ENCODE data around the gene LHX3. TPM values are rescaled to one million over a fixed set of nuclear protein-coding genes. Genes with fewer than 3 reads are reported as not detected.

The LHX3 gene
- total and polyA plus RNA-seq, 2 donors (not counting 1 experiment from before 2014, with no cell fraction given): 0.07 to 0.30 TPM

- DNase-seq: no peak
- ChIA-PET CTCF (interaction anchor here (1.3 kb wide), 1 partner anchor 118 kb away, joined by 3 read pairs; no protein-coding TSS in a partner anchor), POLR2A (no interaction called here)
- Histone ChIP-seq H2AFZ (ENCODE audit: insufficient read depth, low read depth, low read length, poor library complexity, severe bottlenecking) (no peak overlapping the region), H3K79me2 (ENCODE audit: control insufficient read depth, insufficient read depth, low read length) (no peaks in the 10 kb centered on the region), H3K9ac (ENCODE audit: low read length) (no peak overlapping the region), H4K20me1 (ENCODE audit: control insufficient read depth, insufficient read depth, low read length, poor library complexity, severe bottlenecking) (no peaks in the 10 kb centered on the region), H3K27ac (ENCODE audit: low read length in 2 of 2) (no peak overlapping the region), H3K4me3 (ENCODE audit: control extremely low read depth in 1 of 5, extremely low read depth in 1 of 5, insufficient read depth in 1 of 5, low read depth in 2 of 5, low read length in 4 of 5) (no peak overlapping the region), H3K4me1 (ENCODE audit: control insufficient read depth in 2 of 2, insufficient read depth in 2 of 2, low read length in 2 of 2) (no peaks in the 10 kb centered on the region), H3K4me2 (replicated peaks; ENCODE audit: low read depth, low read length, poor library complexity, severe bottlenecking) (no peak overlapping the region), H3K27me3 (replicated peaks in 1 of 4; ENCODE audit: control extremely low read depth in 1 of 4, control insufficient read depth in 3 of 4, insufficient read depth in 4 of 4, low read length in 3 of 4) (peaks cover 0 to 3% (median 0%) of the 10 kb centered on the region in 4 experiments), H3K9me3 (ENCODE audit: control extremely low read depth in 1 of 3, control insufficient read depth in 2 of 3, insufficient read depth in 1 of 3, low read length in 2 of 3) (peaks cover 2 to 10% (median 2%) of the 10 kb centered on the region in 3 donors), H3K36me3 (replicated peaks in 1 of 2; ENCODE audit: control extremely low read depth in 1 of 2, control insufficient read depth in 1 of 2, extremely low read depth in 1 of 2, insufficient read depth in 2 of 2, low read length in 1 of 2) (no peaks in the 10 kb centered on the region)
- H3K27ac Mint-ChIP-seq: no peak overlapping the region
- TF ChIP-seq EZH2 (IDR thresholded peaks at IDR 0.05; ENCODE audit: borderline replicate concordance, insufficient read depth, low read depth, low read length, poor library complexity, severe bottlenecking) (no peak), CTCF (IDR thresholded peaks at IDR 0.05) (no peak)
- peaks cover 3% of the 10 kb centered on the region for H3K9me3 Mint-ChIP-seq (ENCODE audit: insufficient read depth)
- intact Hi-C loops (cut with micrococcal nuclease): no loop called here
- no peaks in the 10 kb centered on the region for H3K4me1 Mint-ChIP-seq
- no peak for ATAC-seq (ENCODE audit: low read depth)
- H3K4me3 Mint-ChIP-seq: no peak overlapping the region
- WGBS (ENCODE audit: insufficient coverage): 96% methylated on average over 16 of the region's 16 CpGs
- H3K27me3 Mint-ChIP-seq: peaks cover 17% of the 10 kb centered on the region
These were observed 45.1 kb downstream of the LHX3 start for GRCh38 chr9:136159851-136160250.

DNA sequence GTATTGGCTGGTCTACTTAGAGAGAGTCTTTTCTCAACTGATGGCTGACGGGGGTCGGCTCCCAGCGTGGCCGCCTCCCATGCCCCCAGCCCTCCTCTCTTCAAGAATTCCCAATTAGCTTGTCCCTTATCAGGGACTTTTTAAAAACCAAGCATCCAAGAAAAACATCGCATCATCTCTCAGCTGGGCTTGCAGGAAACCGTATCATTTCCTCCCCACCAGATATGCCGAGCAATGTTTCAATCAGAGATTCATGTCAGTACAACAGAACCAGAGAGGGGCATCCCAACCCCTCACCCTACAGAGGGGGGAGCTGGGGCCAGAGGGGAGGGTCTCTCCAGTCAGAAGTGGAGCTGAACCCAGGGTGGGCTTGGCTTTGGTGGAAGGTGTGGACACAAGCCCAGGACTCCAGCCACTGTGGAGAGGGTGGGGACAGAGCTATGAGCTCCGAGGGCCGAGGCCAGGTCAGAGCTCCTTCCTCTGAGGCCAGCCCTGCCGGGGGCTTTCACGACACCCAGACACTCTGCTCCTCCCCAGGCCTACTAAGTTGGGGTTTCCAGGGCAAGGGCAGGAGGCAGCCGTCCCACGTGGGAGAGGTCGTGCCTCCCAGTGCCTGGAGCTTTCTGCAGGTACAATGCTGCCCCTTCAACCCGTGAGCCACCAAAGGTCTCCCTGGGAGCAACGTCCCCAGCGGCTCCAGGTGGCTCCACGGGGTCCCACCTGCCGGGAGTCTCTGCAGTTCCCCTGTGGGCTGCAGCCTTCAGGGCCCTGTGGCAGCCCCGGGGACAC is 47.3 kb downstream of the LHX3 start:
- no peaks in the 10 kb centered on the region for H3K4me1 ChIP-seq (ENCODE audit: control insufficient read depth in 2 of 2, insufficient read depth in 2 of 2, low read length in 2 of 2)

More for the DNA sequence above, 47.3 kb downstream of the LHX3 start:
- Histone ChIP-seq H2AFZ (ENCODE audit: insufficient read depth, low read depth, low read length, poor library complexity, severe bottlenecking) (no peak overlapping the region), H3K9me3 (ENCODE audit: control extremely low read depth in 1 of 3, control insufficient read depth in 2 of 3, insufficient read depth in 1 of 3, low read length in 2 of 3) (peaks cover 0 to 6% (median 0%) of the 10 kb centered on the region in 3 donors), H3K4me2 (replicated peaks; ENCODE audit: low read depth, low read length, poor library complexity, severe bottlenecking) (no peak overlapping the region), H3K36me3 (replicated peaks in 1 of 2; ENCODE audit: control extremely low read depth in 1 of 2, control insufficient read depth in 1 of 2, extremely low read depth in 1 of 2, insufficient read depth in 2 of 2, low read length in 1 of 2) (no peaks in the 10 kb centered on the region), H3K4me3 (ENCODE audit: control extremely low read depth in 1 of 5, extremely low read depth in 1 of 5, insufficient read depth in 1 of 5, low read depth in 2 of 5, low read length in 4 of 5) (no peak overlapping the region), H3K9ac (ENCODE audit: low read length) (no peak overlapping the region), H4K20me1 (ENCODE audit: control insufficient read depth, insufficient read depth, low read length, poor library complexity, severe bottlenecking) (no peaks in the 10 kb centered on the region), H3K27me3 (replicated peaks in 1 of 4; ENCODE audit: control extremely low read depth in 1 of 4, control insufficient read depth in 3 of 4, insufficient read depth in 4 of 4, low read length in 3 of 4) (peaks cover 0 to 3% (median 0%) of the 10 kb centered on the region in 4 experiments), H3K27ac (ENCODE audit: low read length in 2 of 2) (no peak overlapping the region), H3K79me2 (ENCODE audit: control insufficient read depth, insufficient read depth, low read length) (no peaks in the 10 kb centered on the region)
- POLR2A ChIA-PET: no interaction called here
- no peak for ATAC-seq (ENCODE audit: low read depth)
- Mint-ChIP-seq H3K4me3 (no peak overlapping the region), H3K9me3 (ENCODE audit: insufficient read depth) (no peaks in the 10 kb centered on the region), H3K27me3 (peaks cover 13% of the 10 kb centered on the region), H3K27ac (no peak overlapping the region), H3K4me1 (no peaks in the 10 kb centered on the region)
- CTCF ChIA-PET: interaction anchor here (1.1 kb wide), 1 partner anchor 125 kb away, joined by 4 read pairs; no protein-coding TSS in a partner anchor
- no peak for DNase-seq
- no peak for TF ChIP-seq EZH2 (IDR thresholded peaks at IDR 0.05; ENCODE audit: borderline replicate concordance, insufficient read depth, low read depth, low read length, poor library complexity, severe bottlenecking)
- TF ChIP-seq CTCF (IDR thresholded peaks at IDR 0.05): no peak
- WGBS (ENCODE audit: insufficient coverage): 76% methylated on average over 17 of the region's 20 CpGs
- intact Hi-C loops (cut with micrococcal nuclease): no loop called here

Data from B cell (primary cell).